ENCODE measurements around the gene NKX2-1.

NKX2-1 gene

DNA sequence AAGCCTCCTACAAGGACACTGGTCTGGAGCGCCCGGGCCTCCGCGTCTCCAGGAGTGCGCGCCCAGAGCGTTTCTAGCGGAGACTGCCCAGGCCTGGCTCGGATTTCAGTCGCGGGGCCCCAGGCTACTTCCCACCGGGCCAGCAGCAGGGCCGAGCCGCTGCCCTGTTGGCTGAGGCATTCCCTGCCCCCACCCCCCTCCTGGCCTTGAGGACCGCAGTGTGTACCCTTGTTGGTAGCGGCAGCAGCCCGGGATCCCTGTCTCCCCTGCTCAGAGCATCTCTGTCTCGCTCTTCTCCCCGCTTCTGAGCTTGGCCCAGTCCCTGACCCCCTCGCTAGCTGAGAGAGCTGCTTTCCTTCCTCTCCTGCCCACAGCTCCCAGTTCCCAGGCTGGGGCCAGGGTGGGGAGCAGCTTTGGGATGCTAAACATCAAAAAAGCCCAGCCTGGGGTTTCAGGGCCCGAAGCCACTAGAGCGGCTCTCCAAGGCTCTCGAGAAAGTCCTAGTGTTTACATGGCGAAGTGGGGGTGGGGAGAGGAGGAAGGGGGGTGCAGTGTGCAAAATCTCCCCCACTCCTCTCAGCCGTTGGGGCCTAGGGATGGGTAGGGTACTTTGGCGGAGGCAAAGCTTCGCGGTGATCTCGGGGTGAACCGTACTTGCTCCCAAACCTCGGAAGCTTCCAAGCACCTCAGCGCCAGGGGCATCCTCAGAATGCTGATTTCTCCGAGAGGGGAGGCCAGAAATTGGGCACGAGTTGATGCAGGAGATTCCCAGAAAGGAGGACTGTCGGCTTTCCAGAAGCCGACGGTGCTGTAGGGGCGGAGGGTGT is 6.4 kb downstream of the NKX2-1 start:
- ChIA-PET POLR2A (no interaction called here), CTCF (no interaction called here)
- TF ChIP-seq ZNF24 (tag by site-specific recombination; IDR thresholded peaks at IDR 0.05), result no peak
- TF ChIP-seq, protein P1, sequence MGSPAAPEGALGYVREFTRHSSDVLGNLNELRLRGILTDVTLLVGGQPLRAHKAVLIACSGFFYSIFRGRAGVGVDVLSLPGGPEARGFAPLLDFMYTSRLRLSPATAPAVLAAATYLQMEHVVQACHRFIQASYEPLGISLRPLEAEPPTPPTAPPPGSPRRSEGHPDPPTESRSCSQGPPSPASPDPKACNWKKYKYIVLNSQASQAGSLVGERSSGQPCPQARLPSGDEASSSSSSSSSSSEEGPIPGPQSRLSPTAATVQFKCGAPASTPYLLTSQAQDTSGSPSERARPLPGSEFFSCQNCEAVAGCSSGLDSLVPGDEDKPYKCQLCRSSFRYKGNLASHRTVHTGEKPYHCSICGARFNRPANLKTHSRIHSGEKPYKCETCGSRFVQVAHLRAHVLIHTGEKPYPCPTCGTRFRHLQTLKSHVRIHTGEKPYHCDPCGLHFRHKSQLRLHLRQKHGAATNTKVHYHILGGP (tag by site-specific recombination; IDR thresholded peaks at IDR 0.05), result no peak
- no peak for TF ChIP-seq ZNF548 (tag by site-specific recombination; IDR thresholded peaks at IDR 0.05)
- no peak for TF ChIP-seq OVOL3 (tag by site-specific recombination; IDR thresholded peaks at IDR 0.05)
- TF ChIP-seq ZNF37A (tag by site-specific recombination; IDR thresholded peaks at IDR 0.05), result no peak
- no peak for TF ChIP-seq ZNF202 (tag by site-specific recombination; IDR thresholded peaks at IDR 0.05; ENCODE audit: borderline replicate concordance)
- TF ChIP-seq, protein P2, sequence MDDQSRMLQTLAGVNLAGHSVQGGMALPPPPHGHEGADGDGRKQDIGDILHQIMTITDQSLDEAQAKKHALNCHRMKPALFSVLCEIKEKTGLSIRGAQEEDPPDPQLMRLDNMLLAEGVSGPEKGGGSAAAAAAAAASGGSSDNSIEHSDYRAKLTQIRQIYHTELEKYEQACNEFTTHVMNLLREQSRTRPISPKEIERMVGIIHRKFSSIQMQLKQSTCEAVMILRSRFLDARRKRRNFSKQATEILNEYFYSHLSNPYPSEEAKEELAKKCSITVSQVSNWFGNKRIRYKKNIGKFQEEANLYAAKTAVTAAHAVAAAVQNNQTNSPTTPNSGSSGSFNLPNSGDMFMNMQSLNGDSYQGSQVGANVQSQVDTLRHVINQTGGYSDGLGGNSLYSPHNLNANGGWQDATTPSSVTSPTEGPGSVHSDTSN (CRISPR knock-in tag; IDR thresholded peaks at IDR 0.05), result no peak
- TF ChIP-seq ZFHX2 (tag by site-specific recombination; conservative IDR thresholded peaks at IDR 0.05), result no peak
- TF ChIP-seq ZNF521 (tag by site-specific recombination; IDR thresholded peaks at IDR 0.05), result no peak
- no peak for TF ChIP-seq ZNF416 (tag by site-specific recombination; IDR thresholded peaks at IDR 0.05)
- TF ChIP-seq ZNF670 (tag by site-specific recombination; IDR thresholded peaks at IDR 0.05; ENCODE audit: low read depth), result no peak
- no peak for TF ChIP-seq ZNF473 (tag by site-specific recombination; IDR thresholded peaks at IDR 0.05)
- TF ChIP-seq ZXDB (tag by site-specific recombination; IDR thresholded peaks at IDR 0.05), result no peak
- no peak for TF ChIP-seq ZNF48 (tag by site-specific recombination; IDR thresholded peaks at IDR 0.05)
- no peak for TF ChIP-seq ZNF10 (tag by site-specific recombination; IDR thresholded peaks at IDR 0.05)
- no peak for TF ChIP-seq HOXA7 (CRISPR knock-in tag; IDR thresholded peaks at IDR 0.05; ENCODE audit: borderline replicate concordance)
- TF ChIP-seq, protein P3, sequence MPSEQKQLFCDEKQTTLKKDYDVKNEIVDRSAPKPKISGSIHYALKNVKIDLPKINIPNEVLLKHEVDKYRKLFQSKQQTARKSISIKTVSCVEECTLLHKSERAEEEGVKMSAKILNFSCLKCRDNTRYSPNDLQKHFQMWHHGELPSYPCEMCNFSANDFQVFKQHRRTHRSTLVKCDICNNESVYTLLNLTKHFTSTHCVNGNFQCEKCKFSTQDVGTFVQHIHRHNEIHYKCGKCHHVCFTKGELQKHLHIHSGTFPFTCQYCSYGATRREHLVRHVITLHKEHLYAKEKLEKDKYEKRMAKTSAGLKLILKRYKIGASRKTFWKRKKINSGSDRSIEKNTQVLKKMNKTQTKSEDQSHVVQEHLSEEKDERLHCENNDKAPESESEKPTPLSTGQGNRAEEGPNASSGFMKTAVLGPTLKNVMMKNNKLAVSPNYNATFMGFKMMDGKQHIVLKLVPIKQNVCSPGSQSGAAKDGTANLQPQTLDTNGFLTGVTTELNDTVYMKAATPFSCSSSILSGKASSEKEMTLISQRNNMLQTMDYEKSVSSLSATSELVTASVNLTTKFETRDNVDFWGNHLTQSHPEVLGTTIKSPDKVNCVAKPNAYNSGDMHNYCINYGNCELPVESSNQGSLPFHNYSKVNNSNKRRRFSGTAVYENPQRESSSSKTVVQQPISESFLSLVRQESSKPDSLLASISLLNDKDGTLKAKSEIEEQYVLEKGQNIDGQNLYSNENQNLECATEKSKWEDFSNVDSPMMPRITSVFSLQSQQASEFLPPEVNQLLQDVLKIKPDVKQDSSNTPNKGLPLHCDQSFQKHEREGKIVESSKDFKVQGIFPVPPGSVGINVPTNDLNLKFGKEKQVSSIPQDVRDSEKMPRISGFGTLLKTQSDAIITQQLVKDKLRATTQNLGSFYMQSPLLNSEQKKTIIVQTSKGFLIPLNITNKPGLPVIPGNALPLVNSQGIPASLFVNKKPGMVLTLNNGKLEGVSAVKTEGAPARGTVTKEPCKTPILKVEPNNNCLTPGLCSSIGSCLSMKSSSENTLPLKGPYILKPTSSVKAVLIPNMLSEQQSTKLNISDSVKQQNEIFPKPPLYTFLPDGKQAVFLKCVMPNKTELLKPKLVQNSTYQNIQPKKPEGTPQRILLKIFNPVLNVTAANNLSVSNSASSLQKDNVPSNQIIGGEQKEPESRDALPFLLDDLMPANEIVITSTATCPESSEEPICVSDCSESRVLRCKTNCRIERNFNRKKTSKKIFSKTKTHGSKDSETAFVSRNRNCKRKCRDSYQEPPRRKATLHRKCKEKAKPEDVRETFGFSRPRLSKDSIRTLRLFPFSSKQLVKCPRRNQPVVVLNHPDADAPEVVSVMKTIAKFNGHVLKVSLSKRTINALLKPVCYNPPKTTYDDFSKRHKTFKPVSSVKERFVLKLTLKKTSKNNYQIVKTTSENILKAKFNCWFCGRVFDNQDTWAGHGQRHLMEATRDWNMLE (tag by site-specific recombination; conservative IDR thresholded peaks at IDR 0.05; ENCODE audit: low read depth), result no peak
- TF ChIP-seq, protein P4, sequence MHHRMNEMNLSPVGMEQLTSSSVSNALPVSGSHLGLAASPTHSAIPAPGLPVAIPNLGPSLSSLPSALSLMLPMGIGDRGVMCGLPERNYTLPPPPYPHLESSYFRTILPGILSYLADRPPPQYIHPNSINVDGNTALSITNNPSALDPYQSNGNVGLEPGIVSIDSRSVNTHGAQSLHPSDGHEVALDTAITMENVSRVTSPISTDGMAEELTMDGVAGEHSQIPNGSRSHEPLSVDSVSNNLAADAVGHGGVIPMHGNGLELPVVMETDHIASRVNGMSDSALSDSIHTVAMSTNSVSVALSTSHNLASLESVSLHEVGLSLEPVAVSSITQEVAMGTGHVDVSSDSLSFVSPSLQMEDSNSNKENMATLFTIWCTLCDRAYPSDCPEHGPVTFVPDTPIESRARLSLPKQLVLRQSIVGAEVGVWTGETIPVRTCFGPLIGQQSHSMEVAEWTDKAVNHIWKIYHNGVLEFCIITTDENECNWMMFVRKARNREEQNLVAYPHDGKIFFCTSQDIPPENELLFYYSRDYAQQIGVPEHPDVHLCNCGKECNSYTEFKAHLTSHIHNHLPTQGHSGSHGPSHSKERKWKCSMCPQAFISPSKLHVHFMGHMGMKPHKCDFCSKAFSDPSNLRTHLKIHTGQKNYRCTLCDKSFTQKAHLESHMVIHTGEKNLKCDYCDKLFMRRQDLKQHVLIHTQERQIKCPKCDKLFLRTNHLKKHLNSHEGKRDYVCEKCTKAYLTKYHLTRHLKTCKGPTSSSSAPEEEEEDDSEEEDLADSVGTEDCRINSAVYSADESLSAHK (tag by site-specific recombination; IDR thresholded peaks at IDR 0.05), result no peak
- TF ChIP-seq ZSCAN30 (tag by site-specific recombination; IDR thresholded peaks at IDR 0.05), result no peak
- TF ChIP-seq, protein P5, sequence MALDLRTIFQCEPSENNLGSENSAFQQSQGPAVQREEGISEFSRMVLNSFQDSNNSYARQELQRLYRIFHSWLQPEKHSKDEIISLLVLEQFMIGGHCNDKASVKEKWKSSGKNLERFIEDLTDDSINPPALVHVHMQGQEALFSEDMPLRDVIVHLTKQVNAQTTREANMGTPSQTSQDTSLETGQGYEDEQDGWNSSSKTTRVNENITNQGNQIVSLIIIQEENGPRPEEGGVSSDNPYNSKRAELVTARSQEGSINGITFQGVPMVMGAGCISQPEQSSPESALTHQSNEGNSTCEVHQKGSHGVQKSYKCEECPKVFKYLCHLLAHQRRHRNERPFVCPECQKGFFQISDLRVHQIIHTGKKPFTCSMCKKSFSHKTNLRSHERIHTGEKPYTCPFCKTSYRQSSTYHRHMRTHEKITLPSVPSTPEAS (tag by site-specific recombination; IDR thresholded peaks at IDR 0.05), result no peak
- no peak overlapping the region for H3K27ac ChIP-seq (ENCODE audit: extremely low read depth, low read depth, low read length)
- no peaks in the 10 kb centered on the region for H3K9me3 ChIP-seq (ENCODE audit: control insufficient read depth, insufficient read depth, low read depth, low read length)
- H3K4me3 ChIP-seq (ENCODE audit: low read depth, low read length), result no peak overlapping the region
- no peaks in the 10 kb centered on the region for H3K4me1 ChIP-seq (ENCODE audit: control insufficient read depth, insufficient read depth, low read length)
- H3K36me3 ChIP-seq (ENCODE audit: control insufficient read depth in 2 of 2, insufficient read depth in 1 of 2, low read length in 2 of 2), result peaks cover 0 to 3% of the 10 kb centered on the region in 2 experiments; a peak in 1 of 3 replicates
